Activated naive CD8-positive, alpha-beta T cell treated with anti-CD3 and anti-CD28 coated beads, Interleukin-2, amount 10 ng/mL, durations not matched to agents 7 days and 5 days (primary cell): Measurements from ENCODE around the gene CSMD2. TPM values are rescaled to one million over a fixed set of nuclear protein-coding genes. Genes with fewer than 3 reads are reported as not detected.

ENCODE experiments used
- ATAC-seq: fragments of 150-1000 bp; cut with Tn5 transposase; one replicate; pipeline ENCODE4 v1.10.0; 2021; ENCODE audit warnings: low read depth, moderate library complexity
- POLR2A ChIA-PET: fragments of 350-600 bp; sonication (Branson Sonifier 250); formaldehyde crosslinking; loops from one replicate; lab custom pipeline; 2021; ENCODE audit warnings: antibody characterized with exemption; lab: Charles Lee
- DNase-seq: peaks from one replicate; pipeline ENCODE4 v3.0.0; 2021
- H3K27ac Mint-ChIP-seq: one replicate; pipeline ENCODE4 v1.8.0; 2022; ENCODE audit warnings: mild to moderate bottlenecking, mixed read lengths
- H3K27me3 Mint-ChIP-seq: one replicate; pipeline ENCODE4 v1.8.0; 2022; ENCODE audit warnings: mild to moderate bottlenecking, moderate library complexity, mixed read lengths
- H3K36me3 Mint-ChIP-seq: one replicate; pipeline ENCODE4 v1.8.0; 2021; ENCODE audit warnings: mild to moderate bottlenecking, mixed read lengths
- H3K4me1 Mint-ChIP-seq: one replicate; pipeline ENCODE4 v1.8.0; 2021; ENCODE audit warnings: mixed read lengths
- H3K4me3 Mint-ChIP-seq: one replicate; pipeline ENCODE4 v1.8.0; 2022; ENCODE audit warnings: mild to moderate bottlenecking, moderate library complexity, mixed read lengths
- H3K9me3 Mint-ChIP-seq: one replicate; pipeline ENCODE4 v1.8.0; 2021; ENCODE audit warnings: mixed read lengths
- total RNA-seq, 2 experiments: library from RNA; stranded (reverse); gene quantifications; one replicate each; pipeline ENCODE4 v1.2.3, GENCODE V29; 2021

Gene CSMD2
- total RNA-seq, 2 experiments from 2014 or later = not detected

DNA sequence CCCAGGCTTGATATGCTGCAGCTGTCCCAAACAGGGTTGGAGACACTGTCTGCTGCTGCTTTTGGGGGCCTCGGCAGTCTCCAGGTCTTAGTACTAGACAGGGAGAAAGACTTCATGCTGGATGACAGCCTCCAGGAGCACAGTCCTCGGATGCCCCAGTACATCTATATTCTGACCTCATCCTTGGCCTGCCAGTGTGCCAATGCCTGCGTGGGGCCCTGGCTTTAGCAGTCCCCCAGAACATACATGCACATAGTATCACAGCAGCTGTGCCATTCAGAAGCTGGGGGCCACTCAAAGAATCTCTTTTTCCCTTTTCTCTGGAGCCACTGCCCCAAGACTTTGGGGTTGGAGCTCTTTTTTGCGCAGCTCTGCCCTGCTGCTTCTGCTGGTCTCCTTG is 697.0 kb downstream of the CSMD2 start:
- peaks cover 28% of the 10 kb centered on the region for H3K4me1 Mint-ChIP-seq
- no peak overlapping the region for H3K4me3 Mint-ChIP-seq
- no peaks in the 10 kb centered on the region for H3K9me3 Mint-ChIP-seq
- H3K27me3 Mint-ChIP-seq = peaks cover 12% of the 10 kb centered on the region
- ATAC-seq (no peak), DNase-seq (no peak)
- no peaks in the 10 kb centered on the region for H3K36me3 Mint-ChIP-seq
- POLR2A ChIA-PET = no interaction called here
- no peak overlapping the region for H3K27ac Mint-ChIP-seq

GRCh38 chr1:33466159-33466558 is 698.9 kb downstream of the CSMD2 start:
- no peaks in the 10 kb centered on the region for H3K36me3 Mint-ChIP-seq
- no peak overlapping the region for H3K4me3 Mint-ChIP-seq
- no peak for ATAC-seq
- no peak overlapping the region for H3K27ac Mint-ChIP-seq
- POLR2A ChIA-PET = no interaction called here
- DNase-seq = no peak
- peaks cover 16% of the 10 kb centered on the region for H3K4me1 Mint-ChIP-seq
- peaks cover 14% of the 10 kb centered on the region for H3K27me3 Mint-ChIP-seq
- H3K9me3 Mint-ChIP-seq = no peaks in the 10 kb centered on the region

DNA sequence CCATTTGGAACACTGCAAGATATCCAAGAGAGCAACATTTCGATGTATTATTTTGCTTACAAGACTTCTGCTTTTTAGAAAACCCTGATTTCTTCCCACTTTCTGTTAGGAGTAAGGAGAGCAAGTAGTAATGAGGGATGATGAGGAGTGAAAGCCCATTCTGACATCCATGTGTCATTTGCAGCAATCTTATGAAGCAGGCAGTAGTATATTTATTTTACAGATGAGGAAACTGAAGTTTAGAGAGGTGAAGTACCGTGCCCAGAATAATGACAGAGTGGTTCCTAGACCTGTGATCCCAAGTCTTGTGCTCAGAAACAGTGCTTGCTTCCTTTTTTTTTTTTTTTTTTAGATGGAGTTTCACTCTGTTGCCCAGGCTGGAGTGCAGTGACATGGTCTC is 699.7 kb downstream of the CSMD2 start:
- Mint-ChIP-seq H3K36me3 (no peaks in the 10 kb centered on the region), H3K4me1 (peaks cover 11% of the 10 kb centered on the region), H3K9me3 (no peaks in the 10 kb centered on the region), H3K27me3 (peaks cover 15% of the 10 kb centered on the region), H3K4me3 (no peak overlapping the region), H3K27ac (no peak overlapping the region)
- DNase-seq = no peak
- ATAC-seq = no peak
- POLR2A ChIA-PET = no interaction called here

DNA sequence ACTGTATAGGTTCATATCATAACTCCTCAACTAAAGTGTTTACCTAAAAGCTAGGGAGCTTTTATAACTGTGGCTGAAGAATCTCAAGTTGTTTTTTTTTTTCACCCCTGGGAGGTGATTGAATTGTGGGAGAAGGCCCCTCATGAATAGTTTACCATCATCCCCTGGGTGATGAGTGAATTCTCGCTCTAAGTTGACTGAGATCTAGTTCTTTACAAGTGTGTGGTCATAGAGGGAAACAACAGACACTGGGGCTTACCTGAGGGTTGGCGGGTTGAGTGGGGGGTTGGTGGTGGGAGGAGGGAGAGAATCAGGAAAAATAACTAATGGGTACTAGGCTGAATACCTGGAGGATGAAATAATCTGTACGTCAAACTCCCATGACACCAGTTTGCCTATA is 700.5 kb downstream of the CSMD2 start:
- Mint-ChIP-seq H3K4me3 (no peak overlapping the region), H3K27me3 (peaks cover 18% of the 10 kb centered on the region), H3K9me3 (no peaks in the 10 kb centered on the region), H3K4me1 (peaks cover 12% of the 10 kb centered on the region), H3K36me3 (no peaks in the 10 kb centered on the region), H3K27ac (no peak overlapping the region)
- ATAC-seq (no peak), DNase-seq (no peak)
- POLR2A ChIA-PET = no interaction called here

Other genes with a start within 250 kb of the CSMD2 start
- not detected for gene C1orf94, start 11.7 kb upstream of the CSMD2 start, total RNA-seq